Esophagus muscularis mucosa (tissue), 3 donors: ENCODE measurements around the gene RTN3.

Experiments
- POLR2AphosphoS5 ChIP-seq, 2 donors: sonication (generic); formaldehyde crosslinking; IDR thresholded peaks; one replicate each; pipeline ENCODE4 v1.6.1; 2017; ENCODE audit warnings: antibody characterized with exemption in 2 of 2
- TF ChIP-seq, protein P1 (sequence below), 3 experiments: fragments of 200-600 bp in 2 of 3; fragments of 450-650 bp in 1 of 3; sonication (generic) in 2 of 3; IDR thresholded peaks; one replicate each; pipeline ENCODE4 v1.5.1; 2017 to 2019; ENCODE audit warnings: antibody characterized with exemption in 3 of 3, mild to moderate bottlenecking in 2 of 3, moderate library complexity in 1 of 3

DNA sequence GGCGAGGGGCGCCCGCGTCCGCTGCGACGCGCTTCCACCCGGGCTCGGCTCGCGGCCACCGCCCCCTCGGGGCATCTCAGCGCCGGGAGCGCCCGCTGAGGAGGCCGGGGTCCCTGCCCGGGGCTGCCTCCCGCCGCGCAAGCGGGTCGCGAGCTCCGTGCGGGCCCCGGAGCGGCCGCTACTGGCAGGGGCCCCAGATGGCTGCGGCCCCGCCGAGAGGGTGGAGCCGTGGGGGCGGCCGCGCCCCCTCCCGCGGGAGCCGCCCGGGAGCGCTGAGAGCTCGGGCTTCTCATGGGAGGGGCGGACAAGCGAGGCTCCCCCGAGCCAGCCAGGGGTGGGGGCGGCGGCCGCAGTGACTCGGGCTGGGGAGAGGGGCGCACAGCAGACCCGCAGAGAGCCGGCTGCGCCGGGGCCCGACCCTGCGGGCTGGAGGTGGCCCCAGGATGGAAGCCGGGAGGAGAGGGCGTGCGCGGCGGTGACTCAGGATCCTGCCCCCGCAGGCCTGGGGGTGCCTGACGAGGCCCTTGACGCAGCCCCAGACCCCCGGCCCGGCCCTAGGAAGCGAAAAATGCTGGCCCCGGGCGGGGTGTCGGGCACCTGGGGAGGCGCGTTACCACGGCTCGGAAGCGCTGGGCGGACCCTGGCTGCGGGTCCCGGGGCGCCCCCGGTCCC lies 87.9 kb downstream of the RTN3 start:
- TF ChIP-seq, protein P1, sequence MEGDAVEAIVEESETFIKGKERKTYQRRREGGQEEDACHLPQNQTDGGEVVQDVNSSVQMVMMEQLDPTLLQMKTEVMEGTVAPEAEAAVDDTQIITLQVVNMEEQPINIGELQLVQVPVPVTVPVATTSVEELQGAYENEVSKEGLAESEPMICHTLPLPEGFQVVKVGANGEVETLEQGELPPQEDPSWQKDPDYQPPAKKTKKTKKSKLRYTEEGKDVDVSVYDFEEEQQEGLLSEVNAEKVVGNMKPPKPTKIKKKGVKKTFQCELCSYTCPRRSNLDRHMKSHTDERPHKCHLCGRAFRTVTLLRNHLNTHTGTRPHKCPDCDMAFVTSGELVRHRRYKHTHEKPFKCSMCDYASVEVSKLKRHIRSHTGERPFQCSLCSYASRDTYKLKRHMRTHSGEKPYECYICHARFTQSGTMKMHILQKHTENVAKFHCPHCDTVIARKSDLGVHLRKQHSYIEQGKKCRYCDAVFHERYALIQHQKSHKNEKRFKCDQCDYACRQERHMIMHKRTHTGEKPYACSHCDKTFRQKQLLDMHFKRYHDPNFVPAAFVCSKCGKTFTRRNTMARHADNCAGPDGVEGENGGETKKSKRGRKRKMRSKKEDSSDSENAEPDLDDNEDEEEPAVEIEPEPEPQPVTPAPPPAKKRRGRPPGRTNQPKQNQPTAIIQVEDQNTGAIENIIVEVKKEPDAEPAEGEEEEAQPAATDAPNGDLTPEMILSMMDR (IDR thresholded peaks at IDR 0.05), result no peak
- TF ChIP-seq POLR2AphosphoS5 (IDR thresholded peaks at IDR 0.05), result peak in 1 of 2 donors; percentile 50
